Stimulated activated CD4-positive, alpha-beta T cell treated with anti-CD3 and anti-CD28 coated beads, TNF-alpha, amount 100 ng/mL, for 4 hours (primary cell): ENCODE results near the gene SCAND1.

Experiments used
- DNase-seq, 3 experiments: peaks; one replicate each; pipeline ENCODE4 v3.0.0-alpha.2; 2020; ENCODE audit warnings: low read depth in 3 of 3

The SCAND1 gene

GRCh38 chr20:35907017-35907701 lies 47.1 kb downstream of the SCAND1 start:
- no peak for DNase-seq

- no peak for DNase-seq
These were observed 49.2 kb downstream of the SCAND1 start for GRCh38 chr20:35904982-35905663.

GRCh38 chr20:35903843-35904242 lies 50.5 kb downstream of the SCAND1 start:
- DNase-seq: no peak
